ENCODE data around the gene MSTO1.
"Not testable (repeated sequence)": the region's sequence is repeated elsewhere in the genome, so short reads cannot be mapped to it uniquely, and the experiment has no call there.

Gene MSTO1

DNA sequence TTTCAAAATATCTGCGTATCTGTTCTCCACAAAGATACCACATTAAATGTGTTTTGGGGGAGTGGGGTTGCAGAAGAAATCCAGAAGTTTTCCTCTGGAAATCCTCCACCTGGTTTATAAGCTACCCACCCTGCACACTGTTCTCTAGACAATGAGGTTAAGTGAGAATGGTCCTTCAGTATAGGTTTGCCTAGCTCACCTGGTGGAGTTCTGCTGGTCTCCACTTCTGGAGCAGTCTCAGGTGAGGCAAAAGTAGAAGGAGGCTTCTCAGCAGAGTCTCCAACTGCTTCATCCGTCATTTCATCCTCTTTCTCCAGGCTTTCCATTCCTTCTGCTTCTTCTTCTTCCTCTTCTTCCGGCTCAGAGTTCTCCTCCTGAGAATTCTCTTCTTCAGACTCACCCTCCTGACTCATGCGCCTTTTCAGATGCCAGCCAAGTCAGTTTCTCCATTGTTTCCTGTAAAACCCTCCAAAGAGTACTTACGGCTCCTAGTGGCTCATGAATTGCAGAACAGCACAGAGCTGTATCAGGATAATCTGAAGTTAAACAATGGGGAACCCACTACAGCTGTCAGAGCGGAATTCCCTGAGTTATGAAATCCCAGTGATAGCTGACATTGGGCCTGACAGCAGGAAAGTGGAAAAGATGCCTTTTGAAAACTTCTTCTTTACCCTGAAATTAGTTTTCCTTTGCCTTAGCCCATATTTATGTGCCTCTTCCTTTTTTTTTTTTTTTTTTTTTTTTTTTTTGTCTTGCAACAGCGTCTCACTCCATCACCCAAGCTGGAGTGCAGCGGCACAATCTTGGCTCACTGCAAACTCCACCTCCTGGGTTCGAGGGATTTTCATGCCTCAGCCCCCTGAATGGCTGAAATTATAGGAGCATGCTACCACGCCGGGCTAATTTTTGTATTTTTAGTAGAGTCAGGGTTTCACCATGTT lies 38.5 kb downstream of the MSTO1 start:
- CTCF ChIA-PET = no interaction called here
- no peak for DNase-seq (ENCODE audit: extremely low spot score)
- TF ChIP-seq, protein P1, sequence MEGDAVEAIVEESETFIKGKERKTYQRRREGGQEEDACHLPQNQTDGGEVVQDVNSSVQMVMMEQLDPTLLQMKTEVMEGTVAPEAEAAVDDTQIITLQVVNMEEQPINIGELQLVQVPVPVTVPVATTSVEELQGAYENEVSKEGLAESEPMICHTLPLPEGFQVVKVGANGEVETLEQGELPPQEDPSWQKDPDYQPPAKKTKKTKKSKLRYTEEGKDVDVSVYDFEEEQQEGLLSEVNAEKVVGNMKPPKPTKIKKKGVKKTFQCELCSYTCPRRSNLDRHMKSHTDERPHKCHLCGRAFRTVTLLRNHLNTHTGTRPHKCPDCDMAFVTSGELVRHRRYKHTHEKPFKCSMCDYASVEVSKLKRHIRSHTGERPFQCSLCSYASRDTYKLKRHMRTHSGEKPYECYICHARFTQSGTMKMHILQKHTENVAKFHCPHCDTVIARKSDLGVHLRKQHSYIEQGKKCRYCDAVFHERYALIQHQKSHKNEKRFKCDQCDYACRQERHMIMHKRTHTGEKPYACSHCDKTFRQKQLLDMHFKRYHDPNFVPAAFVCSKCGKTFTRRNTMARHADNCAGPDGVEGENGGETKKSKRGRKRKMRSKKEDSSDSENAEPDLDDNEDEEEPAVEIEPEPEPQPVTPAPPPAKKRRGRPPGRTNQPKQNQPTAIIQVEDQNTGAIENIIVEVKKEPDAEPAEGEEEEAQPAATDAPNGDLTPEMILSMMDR (IDR thresholded peaks at IDR 0.05; ENCODE audit: control extremely low read depth, extremely low read depth, low read depth, missing control alignments) = no peak
- POLR2A ChIA-PET = interaction anchor here (0.7 kb wide), 1 partner anchor 163 kb away, joined by 5 read pairs; no protein-coding TSS in a partner anchor

DNA sequence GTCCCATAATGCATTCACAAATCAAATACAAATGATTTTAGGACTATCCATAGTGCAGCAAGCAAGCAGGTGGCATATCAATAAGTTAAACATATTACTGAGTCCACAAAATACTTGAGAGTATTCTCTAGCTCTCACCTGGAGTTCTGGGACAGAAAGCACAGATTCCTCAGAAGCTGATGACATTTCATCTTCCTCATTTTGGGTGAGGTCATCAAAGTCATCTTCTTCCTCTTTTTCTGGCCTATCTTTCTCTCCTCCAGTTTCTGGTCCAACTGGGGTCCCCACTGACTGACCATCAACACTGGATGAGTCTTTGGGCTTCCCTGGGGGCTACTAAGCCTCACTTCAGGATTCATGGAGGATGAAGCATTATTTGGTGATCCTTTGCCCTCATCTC lies 39.7 kb downstream of the MSTO1 start:
- POLR2A ChIA-PET = no interaction called here
- no peak for DNase-seq (ENCODE audit: extremely low spot score)
- TF ChIP-seq, protein P1 (IDR thresholded peaks at IDR 0.05; ENCODE audit: control extremely low read depth, extremely low read depth, low read depth, missing control alignments) = no peak
- CTCF ChIA-PET = no interaction called here

DNA sequence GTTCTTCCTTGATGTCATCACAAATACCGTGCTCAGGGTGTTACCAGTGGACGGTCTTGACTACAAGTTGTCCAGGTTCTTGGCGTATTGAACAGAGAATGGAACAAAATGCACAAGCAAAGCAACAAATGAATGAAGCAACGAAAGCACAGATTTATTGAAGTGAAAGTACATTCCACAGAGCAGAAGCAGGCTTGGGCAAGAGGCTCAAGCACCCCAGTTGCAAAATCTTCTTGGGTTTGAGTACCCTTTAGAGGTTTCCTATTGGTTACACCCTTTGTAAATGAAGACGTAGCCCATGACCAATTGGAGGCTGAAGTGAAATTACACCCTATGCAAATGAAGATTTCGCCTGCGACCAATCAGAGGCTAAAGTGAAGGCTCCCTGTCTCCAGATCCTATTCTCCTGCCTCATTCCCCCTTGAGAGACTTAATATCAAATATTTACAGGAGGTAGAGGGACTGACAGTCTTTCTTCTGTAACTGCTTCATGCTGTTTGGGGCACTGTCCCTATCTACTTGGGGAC lies 40.3 kb downstream of the MSTO1 start:
- TF ChIP-seq, protein P1 (IDR thresholded peaks at IDR 0.05; ENCODE audit: control extremely low read depth, extremely low read depth, low read depth, missing control alignments) = no peak
- CTCF ChIA-PET = interaction anchor here (1.5 kb wide), 1 partner anchor 26 kb away, joined by 4 read pairs; no protein-coding TSS in a partner anchor
- POLR2A ChIA-PET = no interaction called here
- no peak for DNase-seq (ENCODE audit: extremely low spot score)

DNA sequence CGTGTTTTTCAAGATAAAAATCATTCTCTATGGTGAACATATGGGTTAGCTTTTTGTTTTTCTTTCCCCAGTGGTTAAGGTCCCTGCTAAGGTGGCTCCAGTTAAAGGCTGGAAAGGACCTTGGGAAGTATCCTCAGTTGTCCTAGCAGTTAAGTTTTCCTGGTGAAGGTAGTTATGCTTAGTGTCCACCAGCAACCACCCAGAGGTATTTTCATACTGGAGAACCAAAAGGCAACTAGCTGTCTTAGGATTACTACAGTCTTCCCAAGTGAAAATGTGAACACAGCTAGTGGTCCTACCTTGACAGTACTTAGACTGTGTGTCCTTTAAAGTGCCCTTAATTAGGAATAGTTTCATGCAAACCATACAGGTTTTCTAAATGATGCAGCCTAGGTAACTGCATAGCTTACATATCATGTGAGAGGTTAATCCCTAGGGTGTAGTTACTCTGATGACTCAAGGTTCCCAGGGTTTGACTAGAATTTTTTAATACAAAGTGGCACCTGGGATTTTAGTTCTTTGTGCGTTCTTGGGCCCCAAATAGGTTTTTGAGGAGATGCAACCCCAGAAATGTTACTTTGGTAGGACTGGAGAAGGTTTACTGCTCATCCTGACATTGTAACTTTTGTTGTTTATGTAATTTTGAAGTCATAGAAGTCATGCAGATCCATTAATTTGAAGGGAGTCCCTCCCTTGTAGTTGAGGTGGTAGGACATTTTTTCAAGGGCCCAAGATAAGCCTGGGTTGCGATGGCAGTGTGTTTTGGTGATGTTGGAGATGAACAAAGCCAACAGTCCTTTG lies 42.0 kb downstream of the MSTO1 start:
- CTCF ChIA-PET = interaction anchor here (0.6 to 1.5 kb wide), 5 partner anchors 11 to 327 kb away, joined by 3 to 6 read pairs (median 3); no protein-coding TSS in a partner anchor
- DNase-seq (ENCODE audit: extremely low spot score) = no peak
- POLR2A ChIA-PET = no interaction called here
- TF ChIP-seq, protein P1 (IDR thresholded peaks at IDR 0.05; ENCODE audit: control extremely low read depth, extremely low read depth, low read depth, missing control alignments) = no peak

DNA sequence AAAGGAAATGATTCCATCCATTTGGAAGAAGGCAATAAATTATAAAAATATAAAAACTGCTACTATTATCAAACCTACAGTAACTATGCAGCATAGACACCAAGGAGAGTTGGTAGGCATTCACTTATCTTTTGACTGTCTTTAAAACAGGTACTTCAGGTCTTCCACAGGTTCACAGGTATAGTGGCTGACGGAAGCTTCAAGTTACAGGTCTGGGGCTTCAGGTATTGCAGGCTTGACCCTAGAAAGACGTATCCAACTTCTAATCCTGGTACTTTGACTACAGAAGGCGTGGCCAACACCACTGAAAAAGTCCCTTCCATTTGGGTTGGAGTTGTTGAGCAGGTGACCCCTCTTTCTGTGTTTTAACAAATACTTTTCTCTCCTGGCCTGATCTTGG lies 42.9 kb downstream of the MSTO1 start:
- CTCF ChIA-PET = no interaction called here
- no peak for DNase-seq (ENCODE audit: extremely low spot score)
- POLR2A ChIA-PET = no interaction called here
- TF ChIP-seq, protein P1 (IDR thresholded peaks at IDR 0.05; ENCODE audit: control extremely low read depth, extremely low read depth, low read depth, missing control alignments) = no peak

DNA sequence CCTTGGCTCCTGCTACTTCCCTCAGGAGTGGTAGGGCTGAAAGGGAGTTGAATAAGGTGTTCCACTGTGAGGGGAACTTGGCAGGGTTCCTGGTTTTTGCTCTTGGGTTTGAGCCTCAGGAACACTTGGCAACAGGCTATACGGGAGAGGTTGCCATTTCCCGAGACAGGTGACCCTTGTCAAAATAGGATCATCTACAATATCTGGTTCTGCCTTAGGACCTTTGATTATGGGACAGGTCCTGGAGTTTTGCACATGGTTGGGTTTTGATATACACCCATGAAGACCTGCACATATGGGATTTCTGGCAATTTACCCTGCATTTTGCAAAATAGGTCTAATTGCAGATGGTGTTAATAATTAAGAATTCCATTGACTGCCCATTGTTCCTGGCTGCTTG lies 47.4 kb downstream of the MSTO1 start:
- TF ChIP-seq, protein P1 (IDR thresholded peaks at IDR 0.05; ENCODE audit: control extremely low read depth, extremely low read depth, low read depth, missing control alignments) = no peak
- POLR2A ChIA-PET = no interaction called here
- DNase-seq (ENCODE audit: extremely low spot score) = no peak
- CTCF ChIA-PET = no interaction called here

DNA sequence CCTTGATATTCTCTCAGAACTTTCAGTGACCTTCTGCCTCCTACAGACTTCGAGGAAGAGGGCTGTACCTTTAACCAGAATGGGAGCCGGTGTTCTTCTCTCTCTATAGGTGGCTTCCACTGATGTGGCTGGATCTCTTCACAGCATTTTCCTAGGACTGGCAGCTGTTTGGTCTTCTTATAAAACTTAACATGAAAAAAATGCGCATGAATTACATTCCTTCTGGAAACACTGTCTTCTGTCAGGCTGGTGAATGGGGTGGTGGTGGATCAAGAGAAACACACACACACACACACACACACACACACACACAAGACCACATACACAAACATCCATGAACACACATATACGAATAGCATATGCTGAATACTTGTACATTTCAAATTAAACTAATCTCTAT lies 51.2 kb downstream of the MSTO1 start:
- POLR2A ChIA-PET; DNase-seq (ENCODE audit: extremely low spot score); CTCF ChIA-PET: not testable (repeated sequence)
